ENCODE results near the gene PRKCD. TPM values are rescaled to one million over a fixed set of nuclear protein-coding genes. Genes with fewer than 3 reads are reported as not detected.

The PRKCD gene
- 31.1 TPM for total RNA-seq (2013)
- 100 to 1,000 TPM; 123 to 329 (median 158) TPM for polyA plus RNA-seq
- polyA minus RNA-seq = 109 and 195 TPM in 2 replicates
- 40.3 to 101 (median 52.5) reads per million in 11 experiments for total RNA-seq

DNA sequence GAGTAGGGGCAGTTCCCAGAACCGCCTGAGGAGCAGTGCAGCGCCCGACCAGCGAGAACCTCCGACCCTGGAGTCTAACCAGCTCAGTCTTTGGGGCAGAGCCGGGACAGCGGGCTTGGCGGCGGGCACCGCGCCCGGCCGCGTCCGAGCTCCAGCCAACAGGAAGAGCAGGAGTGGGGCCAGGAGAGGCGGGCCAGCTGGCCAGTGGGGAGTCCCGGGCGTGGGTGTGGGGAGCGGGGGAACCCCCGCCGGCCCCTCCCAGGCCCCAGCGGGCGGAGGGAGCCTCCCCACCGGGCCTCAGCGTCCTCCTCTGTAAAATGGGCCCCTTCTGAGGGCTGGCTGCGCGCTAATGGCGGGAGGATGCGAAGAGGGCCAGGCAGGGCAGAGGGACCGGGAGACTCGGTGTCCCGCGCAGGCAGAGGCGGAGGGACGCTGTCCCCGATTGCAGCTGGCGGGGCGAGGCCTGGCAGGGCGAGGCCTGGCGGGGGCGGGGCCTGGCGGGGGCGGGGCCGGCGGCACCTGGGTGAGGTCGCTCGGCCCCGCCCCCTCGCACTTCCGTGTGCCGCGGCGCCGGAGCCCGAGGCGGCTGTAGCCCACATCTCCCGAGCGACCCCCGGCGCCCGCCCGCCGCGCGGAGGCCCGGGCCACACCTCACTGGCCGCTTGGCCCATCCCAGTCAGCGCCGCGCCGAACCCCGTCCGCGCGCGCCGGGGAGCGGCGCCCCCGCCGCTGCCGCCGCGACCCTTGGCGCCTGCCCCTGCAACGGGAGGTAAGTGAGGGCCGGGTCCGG is at the start of gene PRKCD:
Gene PRKCD, plus strand, starts transcription at position 550 of the 790 bp plus-strand sequence. CDS start 17,214 bp downstream, outside the sequence.
- under 1% methylated on average over 82 of the region's 88 CpGs for WGBS (ENCODE audit: insufficient coverage)
- peak; percentile 69 to 78 (median 73) for DNase-seq
- Mint-ChIP-seq H3K36me3 (peaks cover 11 to 22% of the 10 kb centered on the region in 2 donors), H3K27ac (peak within 1 kb of the TSS; percentile 93 to 99 (median 97)), H3K4me1 (peaks cover 78% of the 10 kb centered on the region), H3K27me3 (ENCODE audit: low read depth in 3 of 3) (peaks cover 9 to 15% (median 10%) of the 10 kb centered on the region in 3 donors), H3K9me3 (peaks cover 0 to 3% (median 0%) of the 10 kb centered on the region in 7 donors), H3K4me3 (peak within 1 kb of the TSS; percentile 87 to 100)
- Histone ChIP-seq H3K36me3 (replicated peaks in 1 of 2; ENCODE audit: control insufficient read depth in 1 of 2, insufficient read depth in 2 of 2, low read length in 2 of 2) (peaks cover 12 to 14% of the 10 kb centered on the region in 2 donors), H3K27me3 (ENCODE audit: control insufficient read depth in 2 of 2, insufficient read depth in 2 of 2, low read length in 2 of 2) (peaks cover 0 to 11% of the 10 kb centered on the region in 2 donors), H3K4me1 (ENCODE audit: control insufficient read depth in 1 of 2, insufficient read depth in 2 of 2, low read length in 2 of 2) (peaks cover 77 to 81% of the 10 kb centered on the region in 2 donors), H3K9ac (ENCODE audit: insufficient read depth, low read length, poor library complexity, severe bottlenecking) (peak within 1 kb of the TSS; percentile 87), H2AFZ (ENCODE audit: insufficient read depth, low read depth, low read length, poor library complexity, severe bottlenecking) (peak within 1 kb of the TSS; percentile 64), H3K9me3 (replicated peaks in 1 of 2; ENCODE audit: control insufficient read depth in 1 of 2, insufficient read depth in 1 of 2, low read length in 2 of 2) (no peaks in the 10 kb centered on the region), H3K27ac (ENCODE audit: low read depth in 1 of 2, low read length in 2 of 2) (peak within 1 kb of the TSS; percentile 86 to 93), H4K20me1 (ENCODE audit: insufficient read depth, low read length) (peaks cover 56% of the 10 kb centered on the region), H3K4me2 (replicated peaks; ENCODE audit: extremely low read depth, low read length, poor library complexity, severe bottlenecking) (peak within 1 kb of the TSS; percentile 99), H3K4me3 (replicated peaks in 1 of 3; ENCODE audit: low read depth in 2 of 3, low read length in 3 of 3) (peak within 1 kb of the TSS; percentile 65 to 97 (median 93)), H3K79me2 (ENCODE audit: insufficient read depth, low read length) (peaks cover 68% of the 10 kb centered on the region)
- TF ChIP-seq, protein P1, sequence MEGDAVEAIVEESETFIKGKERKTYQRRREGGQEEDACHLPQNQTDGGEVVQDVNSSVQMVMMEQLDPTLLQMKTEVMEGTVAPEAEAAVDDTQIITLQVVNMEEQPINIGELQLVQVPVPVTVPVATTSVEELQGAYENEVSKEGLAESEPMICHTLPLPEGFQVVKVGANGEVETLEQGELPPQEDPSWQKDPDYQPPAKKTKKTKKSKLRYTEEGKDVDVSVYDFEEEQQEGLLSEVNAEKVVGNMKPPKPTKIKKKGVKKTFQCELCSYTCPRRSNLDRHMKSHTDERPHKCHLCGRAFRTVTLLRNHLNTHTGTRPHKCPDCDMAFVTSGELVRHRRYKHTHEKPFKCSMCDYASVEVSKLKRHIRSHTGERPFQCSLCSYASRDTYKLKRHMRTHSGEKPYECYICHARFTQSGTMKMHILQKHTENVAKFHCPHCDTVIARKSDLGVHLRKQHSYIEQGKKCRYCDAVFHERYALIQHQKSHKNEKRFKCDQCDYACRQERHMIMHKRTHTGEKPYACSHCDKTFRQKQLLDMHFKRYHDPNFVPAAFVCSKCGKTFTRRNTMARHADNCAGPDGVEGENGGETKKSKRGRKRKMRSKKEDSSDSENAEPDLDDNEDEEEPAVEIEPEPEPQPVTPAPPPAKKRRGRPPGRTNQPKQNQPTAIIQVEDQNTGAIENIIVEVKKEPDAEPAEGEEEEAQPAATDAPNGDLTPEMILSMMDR (IDR thresholded peaks at IDR 0.05) = peak; percentile 43
- intact Hi-C loops (cut with micrococcal nuclease) = loop anchor here (5.0 to 10.0 kb wide), 3 partner anchors 39 to 96 kb away; partner anchors contain the start of gene TKT (in 1 of the 2)

DNA sequence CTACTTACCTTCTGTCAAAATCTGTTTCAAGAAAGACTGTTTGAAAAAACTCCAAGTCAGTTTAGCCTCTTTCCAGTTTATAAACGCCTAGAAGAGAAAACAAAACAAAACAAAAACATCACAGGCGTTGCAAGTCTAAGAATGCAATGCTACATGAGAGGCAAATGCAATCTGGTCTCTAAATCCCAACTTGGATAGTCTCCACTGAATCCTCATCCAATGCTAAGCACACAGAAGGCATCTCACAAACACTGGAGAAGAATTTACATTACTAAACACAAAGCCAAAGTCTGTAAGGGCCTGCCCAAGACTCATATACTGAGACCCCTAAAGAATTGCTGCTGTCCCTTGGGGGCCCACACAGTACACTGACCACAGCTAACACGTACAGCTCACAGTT is 49.2 kb upstream of the PRKCD start:
- 100% methylated on average over 3 of the region's 3 CpGs for WGBS (ENCODE audit: insufficient coverage)
- DNase-seq = no peak
- Histone ChIP-seq H3K4me2 (replicated peaks; ENCODE audit: extremely low read depth, low read length, poor library complexity, severe bottlenecking) (no peak overlapping the region), H3K27ac (ENCODE audit: low read depth in 1 of 2, low read length in 2 of 2) (no peak overlapping the region), H3K4me1 (ENCODE audit: control insufficient read depth in 1 of 2, insufficient read depth in 2 of 2, low read length in 2 of 2) (peaks cover 39 to 49% of the 10 kb centered on the region in 2 donors), H3K9ac (ENCODE audit: insufficient read depth, low read length, poor library complexity, severe bottlenecking) (no peak overlapping the region), H4K20me1 (ENCODE audit: insufficient read depth, low read length) (peaks cover 22% of the 10 kb centered on the region), H3K27me3 (ENCODE audit: control insufficient read depth in 2 of 2, insufficient read depth in 2 of 2, low read length in 2 of 2) (no peaks in the 10 kb centered on the region), H3K36me3 (replicated peaks in 1 of 2; ENCODE audit: control insufficient read depth in 1 of 2, insufficient read depth in 2 of 2, low read length in 2 of 2) (peaks cover 7 to 26% of the 10 kb centered on the region in 2 donors), H3K4me3 (replicated peaks in 1 of 3; ENCODE audit: low read depth in 2 of 3, low read length in 3 of 3) (no peak overlapping the region), H3K9me3 (replicated peaks in 1 of 2; ENCODE audit: control insufficient read depth in 1 of 2, insufficient read depth in 1 of 2, low read length in 2 of 2) (no peaks in the 10 kb centered on the region), H2AFZ (ENCODE audit: insufficient read depth, low read depth, low read length, poor library complexity, severe bottlenecking) (no peak overlapping the region), H3K79me2 (ENCODE audit: insufficient read depth, low read length) (peaks cover 4% of the 10 kb centered on the region)
- H3K27ac Mint-ChIP-seq = peak overlapping the region in 1 of 7 donors; percentile 5
- peaks cover 25% of the 10 kb centered on the region for H3K4me1 Mint-ChIP-seq
- H3K27me3 Mint-ChIP-seq (ENCODE audit: low read depth in 3 of 3) = peaks cover 0 to 1% (median 0%) of the 10 kb centered on the region in 3 donors
- H3K36me3 Mint-ChIP-seq = peaks cover 21 to 49% of the 10 kb centered on the region in 2 donors
- TF ChIP-seq, protein P1 (IDR thresholded peaks at IDR 0.05) = no peak
- no peaks in the 10 kb centered on the region for H3K9me3 Mint-ChIP-seq
- intact Hi-C loops (cut with micrococcal nuclease) = loop anchor here in 1 of 2 donors (5.0 to 10.0 kb wide), 2 partner anchors 53 to 85 kb away; partner anchors contain the start of gene PRKCD
- no peak overlapping the region for H3K4me3 Mint-ChIP-seq
